GM18858 (cell line): Measurements from ENCODE around the gene SLC25A51.

Experiments used
- ATAC-seq: cut with Tn5 transposase; IDR thresholded peaks from one replicate; pipeline ENCODE4 v1.9.1; 2021; ENCODE audit not compliant: unreplicated experiment

Gene SLC25A51

DNA sequence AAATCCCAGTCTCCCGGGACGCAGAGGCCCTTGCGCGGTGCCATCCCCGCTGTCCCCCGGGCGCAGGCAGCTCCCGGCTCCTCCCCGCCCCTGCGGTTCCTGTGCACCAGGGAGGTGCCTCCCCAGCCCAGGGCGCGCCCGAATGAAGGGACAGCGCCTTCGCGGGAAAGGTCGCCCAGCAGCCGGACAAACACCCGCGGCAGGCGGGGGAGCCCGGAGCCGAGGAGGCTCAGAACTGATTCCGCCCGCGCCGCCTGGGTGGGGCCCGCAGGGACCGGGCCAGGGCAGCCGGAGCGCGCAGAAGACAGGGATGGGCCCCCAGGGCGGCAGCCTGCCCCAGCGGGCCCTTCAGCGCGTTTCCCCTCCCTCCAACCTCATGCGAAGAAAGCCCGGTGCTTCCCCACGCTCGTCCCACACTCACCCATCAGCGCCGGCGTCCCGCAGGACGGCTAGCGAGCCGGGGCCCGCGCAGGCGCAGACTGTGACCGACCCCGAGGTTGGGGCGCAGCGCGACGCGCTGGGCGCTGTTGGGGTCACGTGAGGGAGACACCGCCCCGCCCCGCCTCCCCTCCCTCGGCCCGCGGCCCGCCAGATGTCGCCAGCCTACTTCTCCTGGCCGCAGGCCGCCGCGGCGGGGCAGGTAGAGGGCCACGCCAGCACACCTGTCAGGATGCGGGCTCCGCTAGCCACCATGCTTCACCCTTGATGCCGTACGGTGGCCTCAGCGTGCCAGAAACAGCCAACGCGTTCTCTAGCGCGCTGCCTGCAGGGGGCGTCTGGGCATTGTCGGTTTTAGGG lies at the start of gene SLC25A51:
Gene SLC25A51, minus strand, starts transcription at position 481 of the 798 bp plus-strand sequence. CDS start 15,577 bp downstream, outside the sequence.
- ATAC-seq: peak; percentile 79

GRCh38 chr9:37953206-37953774 lies 49.4 kb upstream of the SLC25A51 start:
- no peak for ATAC-seq

- ATAC-seq: no peak
Observed at GRCh38 chr9:37952731-37953130, 48.8 kb upstream of the SLC25A51 start.

DNA sequence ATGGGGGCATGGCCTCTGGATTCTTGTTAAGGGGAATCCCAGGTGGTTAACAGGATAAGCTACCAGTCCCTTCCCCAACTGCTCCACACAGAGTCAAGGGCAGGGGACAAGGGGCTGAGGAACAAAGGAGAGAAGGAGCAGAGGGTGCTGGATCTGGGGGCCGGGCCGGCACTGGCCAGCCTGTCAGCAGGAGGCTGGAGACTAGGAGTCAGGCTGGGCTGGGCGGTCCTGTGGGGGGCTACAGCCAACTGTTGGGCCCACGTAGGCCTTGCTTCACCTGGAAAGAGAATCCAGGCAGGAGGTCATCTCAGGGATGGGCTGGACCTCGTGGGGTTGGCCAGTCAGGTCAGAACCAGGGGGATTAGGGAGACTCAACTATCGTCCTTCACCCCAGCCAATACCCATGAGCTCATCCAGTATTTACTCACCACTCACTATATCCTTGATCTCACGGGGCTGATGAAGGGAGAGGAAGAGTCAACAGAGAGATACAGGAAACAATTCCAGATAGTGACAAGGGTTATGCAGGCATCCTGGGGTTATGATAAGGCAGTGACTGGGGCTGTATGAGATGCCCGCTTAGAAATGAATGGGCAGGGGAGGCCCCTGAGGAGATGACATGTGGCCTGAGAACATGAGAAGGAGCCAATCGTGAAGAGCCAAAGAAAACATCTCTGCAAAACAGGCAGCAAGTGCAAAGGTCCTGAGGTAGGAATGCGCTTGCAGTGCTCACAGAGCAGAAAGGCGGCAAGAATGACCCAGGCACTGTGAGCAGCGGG lies 47.9 kb upstream of the SLC25A51 start:
- no peak for ATAC-seq

DNA sequence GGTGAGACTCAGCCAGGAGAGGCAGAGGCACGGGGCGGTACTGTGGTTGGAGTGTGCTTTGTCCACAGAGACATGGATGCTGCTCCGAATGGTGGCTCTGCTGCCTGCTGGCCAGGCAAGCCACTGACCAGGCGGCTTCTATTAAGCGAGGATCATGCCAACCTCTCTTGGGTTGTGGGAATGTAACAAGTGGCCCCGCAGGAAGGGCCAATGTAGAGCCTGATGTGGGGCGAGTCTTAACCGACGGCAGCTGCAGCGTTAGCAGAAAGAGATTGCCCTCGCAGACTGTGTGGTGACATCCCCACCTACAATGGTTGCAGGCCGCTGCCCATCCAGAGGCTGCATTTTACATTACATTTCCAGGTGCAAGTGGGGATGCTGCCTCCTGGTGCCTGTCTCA lies 46.6 kb upstream of the SLC25A51 start:
- ATAC-seq: no peak

GRCh38 chr9:37949576-37949975 lies 45.6 kb upstream of the SLC25A51 start:
- no peak for ATAC-seq

- ATAC-seq: no peak
Observed at GRCh38 chr9:37948417-37948980, 44.6 kb upstream of the SLC25A51 start.

GRCh38 chr9:37947977-37948376 lies 44.0 kb upstream of the SLC25A51 start:
- ATAC-seq: no peak

GRCh38 chr9:37947471-37947870 lies 43.5 kb upstream of the SLC25A51 start:
- ATAC-seq: no peak

DNA sequence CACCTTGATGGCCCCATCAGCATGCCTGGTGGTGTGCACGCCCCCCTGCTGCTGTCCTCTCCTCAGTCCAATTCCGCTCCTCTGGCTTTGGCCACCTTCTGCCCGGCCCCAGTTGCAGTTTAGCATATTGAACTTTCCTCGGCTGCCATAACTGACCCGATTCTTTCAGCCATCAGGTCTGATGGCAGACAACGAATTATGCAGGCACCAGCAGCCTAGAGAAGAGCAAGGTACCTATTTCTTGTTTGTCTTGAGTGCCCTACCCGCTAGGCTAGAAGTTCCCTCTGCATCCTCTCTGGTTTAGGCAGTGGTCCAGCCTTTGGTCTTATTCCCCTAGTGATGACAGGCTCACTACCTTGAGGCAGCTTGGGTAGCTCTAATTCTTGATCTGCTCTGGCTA lies 43.0 kb upstream of the SLC25A51 start:
- ATAC-seq: no peak

DNA sequence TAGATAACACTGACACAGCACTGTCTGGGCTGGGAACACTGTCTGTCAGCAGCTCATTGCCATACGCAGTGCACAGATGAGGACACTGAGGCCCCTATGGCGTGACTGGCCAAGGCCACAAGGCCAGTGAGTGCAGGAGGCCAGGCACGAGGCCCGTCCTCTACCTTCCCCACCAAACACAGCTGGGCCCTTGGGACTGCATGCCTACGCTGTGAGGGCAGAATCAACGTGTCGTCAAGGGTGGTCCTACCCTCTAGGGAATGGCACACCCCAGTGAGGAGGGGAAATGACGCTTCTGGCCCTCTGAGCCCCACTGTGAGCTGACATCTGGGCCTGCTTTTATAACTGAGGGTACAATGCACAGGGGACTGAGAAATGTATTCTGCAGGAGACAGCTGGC lies 42.1 kb upstream of the SLC25A51 start:
- ATAC-seq: no peak

- no peak for ATAC-seq
Observed at GRCh38 chr9:37944671-37945481, 40.9 kb upstream of the SLC25A51 start.

GRCh38 chr9:37944266-37944650 lies 40.3 kb upstream of the SLC25A51 start:
- no peak for ATAC-seq

DNA sequence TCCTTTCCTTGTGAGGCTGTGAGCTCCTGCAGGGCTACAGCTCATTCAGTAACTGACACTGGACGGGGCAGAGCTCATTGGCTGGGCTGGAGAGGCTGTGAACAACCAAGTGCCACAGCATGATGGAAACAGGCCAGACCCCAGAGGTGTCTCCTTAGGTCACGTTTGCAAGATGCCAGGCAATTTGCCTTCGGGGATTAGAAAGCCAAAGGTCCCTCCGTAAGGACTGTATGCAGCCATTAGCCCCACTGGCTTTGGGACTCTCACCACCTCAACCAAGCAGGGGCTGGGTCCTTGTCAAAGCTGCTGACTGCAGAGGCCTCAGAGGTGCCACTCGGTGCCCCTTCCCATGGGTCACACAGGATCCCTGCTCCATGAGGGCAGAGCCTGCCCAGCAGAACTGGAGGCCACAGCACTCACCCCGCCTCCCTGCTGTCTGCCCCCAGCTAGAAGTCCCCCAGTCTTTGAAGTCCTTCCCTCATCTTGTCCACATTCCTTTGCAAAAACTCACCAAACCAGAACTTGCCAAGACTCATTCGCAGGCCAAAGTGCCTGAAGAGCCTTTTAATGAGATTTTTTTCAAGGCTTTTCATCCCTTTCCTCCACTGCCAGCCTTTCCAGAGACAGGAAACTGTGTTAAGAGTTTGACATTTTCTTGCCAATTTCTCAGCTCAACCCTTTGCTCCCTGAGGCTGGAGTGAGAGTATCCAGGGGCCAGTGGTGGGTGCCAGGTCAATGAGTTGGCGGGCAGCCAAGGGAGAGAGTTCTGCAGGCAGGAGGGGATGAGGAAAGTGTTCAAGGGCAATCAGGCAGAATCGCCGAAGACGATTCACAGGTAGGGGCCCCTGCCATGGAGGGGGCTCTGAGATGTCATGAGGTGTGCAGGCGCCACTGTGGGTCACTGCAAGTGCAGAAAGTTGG lies 39.7 kb upstream of the SLC25A51 start:
- ATAC-seq: no peak

DNA sequence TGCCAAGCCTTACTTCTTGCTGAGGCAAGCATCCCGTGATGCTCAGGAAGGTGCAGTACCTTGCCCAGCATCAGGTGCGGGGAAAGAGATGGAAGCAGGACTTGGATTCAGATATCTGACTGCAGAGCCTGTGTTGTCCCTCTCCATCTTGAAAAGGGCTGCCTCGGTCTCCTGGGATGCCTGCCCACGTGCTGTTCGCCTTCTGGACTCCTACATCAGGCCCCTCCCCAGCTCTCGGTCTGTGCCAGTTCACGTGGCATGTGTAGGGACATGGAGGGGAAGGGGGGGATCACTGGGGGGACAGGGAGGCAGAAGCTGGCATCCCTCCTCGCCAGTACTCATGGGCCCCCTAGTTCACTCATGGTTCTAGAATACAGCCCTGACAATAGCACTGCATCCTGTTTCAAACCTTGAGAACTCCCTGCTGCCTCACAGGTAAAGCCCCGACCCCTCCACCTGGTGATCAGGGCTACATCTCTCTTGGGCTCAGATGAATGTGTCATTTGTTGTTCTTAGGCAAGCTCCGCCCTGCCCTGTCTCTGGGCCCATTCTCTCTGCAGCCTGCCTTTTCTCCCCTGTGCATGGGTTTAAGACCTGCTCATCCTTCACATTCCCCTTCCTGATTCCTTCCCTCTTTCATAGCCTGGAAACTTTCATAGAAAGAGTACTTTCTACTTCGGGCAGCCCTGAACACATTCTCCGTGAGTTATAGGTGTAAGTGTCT lies 38.9 kb upstream of the SLC25A51 start:
- no peak for ATAC-seq

DNA sequence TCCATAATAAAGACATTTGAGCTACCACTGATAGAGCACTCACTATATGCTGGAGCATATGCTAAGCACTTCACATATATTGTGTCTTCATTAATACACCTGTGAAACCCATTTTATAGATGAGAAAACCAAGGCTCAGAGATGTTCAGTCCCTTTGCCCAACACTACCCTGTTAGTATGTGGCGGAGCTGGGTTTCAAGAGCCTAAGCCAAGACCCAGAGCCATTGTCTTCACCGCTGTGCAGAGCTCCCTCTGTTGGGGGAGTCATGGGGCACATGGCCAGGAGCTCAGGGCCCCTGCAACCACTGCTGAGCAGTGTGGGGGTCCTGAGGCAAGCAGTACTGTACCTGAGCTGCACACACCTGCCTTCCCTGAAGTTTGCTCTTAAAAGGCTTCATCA lies 37.3 kb upstream of the SLC25A51 start:
- ATAC-seq: no peak

DNA sequence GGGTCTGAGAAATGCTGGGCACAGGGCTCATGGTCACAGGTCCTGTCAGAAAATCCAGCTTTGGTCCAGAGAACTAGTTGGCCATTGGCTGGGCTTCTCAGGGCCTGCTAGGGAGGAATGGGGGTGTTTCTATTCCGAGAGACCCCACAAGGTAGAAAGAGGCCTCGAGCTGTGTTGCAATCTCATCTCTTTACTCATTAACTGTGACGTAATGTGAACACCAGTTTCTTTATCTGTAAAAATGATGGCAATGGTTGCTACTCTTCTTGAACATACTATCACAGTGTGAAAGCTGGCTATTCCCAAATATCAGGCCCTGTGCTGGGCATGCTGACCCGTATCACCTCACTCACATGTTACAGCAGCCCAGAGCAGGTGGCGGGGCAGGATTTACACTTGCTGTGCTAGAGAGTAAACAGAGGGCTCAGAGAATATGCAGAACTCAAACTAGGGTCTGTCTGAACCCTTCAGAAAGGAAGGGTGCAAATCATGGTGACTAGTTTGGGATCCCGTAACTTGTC lies 35.7 kb upstream of the SLC25A51 start:
- ATAC-seq: no peak

GRCh38 chr9:37938121-37938891 lies 34.4 kb upstream of the SLC25A51 start:
- no peak for ATAC-seq
